Left lung (tissue), 10 donors: ENCODE measurements around the gene VSX2. TPM values are rescaled to one million over a fixed set of nuclear protein-coding genes. Genes with fewer than 3 reads are reported as not detected.

Experiments
- ATAC-seq: fragments of 200-7000 bp; cut with Tn5 transposase; one replicate; pipeline ENCODE4 v1.9.1; 2020; ENCODE audit warnings: moderate library complexity
- DNase-seq, 4 donors: peaks; one replicate each; pipeline ENCODE4 v3.0.0-alpha.2; 2013 to 2020
- H3K27ac ChIP-seq, 2 donors: fragments of 200-600 bp; sonication (generic) in 1 of 2; one replicate each; pipeline versions ENCODE4 v1.5.0 to v1.8.0; 2020 to 2021
- H3K27me3 ChIP-seq, 2 donors: fragments of 200-600 bp; sonication (generic) in 1 of 2; one replicate each; pipeline versions ENCODE4 v1.5.0 to v1.8.0; 2020 to 2021
- H3K36me3 ChIP-seq, 2 donors: fragments of 200-600 bp; sonication (generic) in 1 of 2; one replicate each; pipeline versions ENCODE4 v1.5.0 to v1.8.0; 2020 to 2021
- H3K4me1 ChIP-seq, 2 donors: fragments of 200-600 bp; one replicate each; pipeline ENCODE4 v1.8.0; 2021
- H3K4me3 ChIP-seq, 2 donors: fragments of 200-600 bp; sonication (generic) in 1 of 2; one replicate each; pipeline versions ENCODE4 v1.5.0 to v1.8.0; 2020 to 2021; ENCODE audit warnings: mild to moderate bottlenecking in 1 of 2
- H3K9me3 ChIP-seq, 2 donors: fragments of 200-600 bp; sonication (generic) in 1 of 2; one replicate each; pipeline versions ENCODE4 v1.5.0 to v1.8.0; 2020 to 2021
- intact Hi-C, 2 donors: fragments of 100-400 bp; cut with DNase I; formaldehyde crosslinking; loops; one replicate each; pipeline versions ENCODE4 v1.11.2 to v1.14.2; 2022
- polyA plus RNA-seq, 6 donors: library from polyadenylated mRNA; unstranded; fragments of 120-200 nt; gene quantifications; one replicate each; pipeline ENCODE4 v1.2.1, GENCODE V29; 2013; ENCODE audit not compliant: insufficient read length in 6 of 6
- total RNA-seq, 2 donors: library from RNA; stranded (reverse); fragmentation: NEBNext Ultra II Directional; extraction: Animal tissue kit (Norgen Biotek cat#: 25700); gene quantifications; one replicate each; pipeline ENCODE4 v1.2.1, GENCODE V29; 2021
- TF ChIP-seq, protein P1 (sequence below), 2 donors: fragments of 200-600 bp; sonication (generic) in 1 of 2; IDR thresholded peaks; one replicate each; pipeline versions ENCODE4 v1.5.0 to v1.8.0; 2021; ENCODE audit warnings: antibody characterized with exemption in 2 of 2
- donor health status: DM: no; HTN: yes; CAD: no.
- donor health status: DM: no; HTN: no; CAD: no.

VSX2 gene
- total and polyA plus RNA-seq, 8 donors = not detected

GRCh38 chr14:74221741-74222140, 17.5 kb upstream of the VSX2 start:
- Histone ChIP-seq H3K27me3 (peaks cover 4 to 54% of the 10 kb centered on the region in 2 donors), H3K4me3 (no peak overlapping the region), H3K36me3 (no peaks in the 10 kb centered on the region), H3K4me1 (peaks cover 0 to 7% of the 10 kb centered on the region in 2 donors), H3K9me3 (no peaks in the 10 kb centered on the region), H3K27ac (no peak overlapping the region)
- TF ChIP-seq, protein P1, sequence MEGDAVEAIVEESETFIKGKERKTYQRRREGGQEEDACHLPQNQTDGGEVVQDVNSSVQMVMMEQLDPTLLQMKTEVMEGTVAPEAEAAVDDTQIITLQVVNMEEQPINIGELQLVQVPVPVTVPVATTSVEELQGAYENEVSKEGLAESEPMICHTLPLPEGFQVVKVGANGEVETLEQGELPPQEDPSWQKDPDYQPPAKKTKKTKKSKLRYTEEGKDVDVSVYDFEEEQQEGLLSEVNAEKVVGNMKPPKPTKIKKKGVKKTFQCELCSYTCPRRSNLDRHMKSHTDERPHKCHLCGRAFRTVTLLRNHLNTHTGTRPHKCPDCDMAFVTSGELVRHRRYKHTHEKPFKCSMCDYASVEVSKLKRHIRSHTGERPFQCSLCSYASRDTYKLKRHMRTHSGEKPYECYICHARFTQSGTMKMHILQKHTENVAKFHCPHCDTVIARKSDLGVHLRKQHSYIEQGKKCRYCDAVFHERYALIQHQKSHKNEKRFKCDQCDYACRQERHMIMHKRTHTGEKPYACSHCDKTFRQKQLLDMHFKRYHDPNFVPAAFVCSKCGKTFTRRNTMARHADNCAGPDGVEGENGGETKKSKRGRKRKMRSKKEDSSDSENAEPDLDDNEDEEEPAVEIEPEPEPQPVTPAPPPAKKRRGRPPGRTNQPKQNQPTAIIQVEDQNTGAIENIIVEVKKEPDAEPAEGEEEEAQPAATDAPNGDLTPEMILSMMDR (IDR thresholded peaks at IDR 0.05) = no peak
- intact Hi-C loops = no loop called here
- ATAC-seq = no peak
- DNase-seq = no peak

DNA sequence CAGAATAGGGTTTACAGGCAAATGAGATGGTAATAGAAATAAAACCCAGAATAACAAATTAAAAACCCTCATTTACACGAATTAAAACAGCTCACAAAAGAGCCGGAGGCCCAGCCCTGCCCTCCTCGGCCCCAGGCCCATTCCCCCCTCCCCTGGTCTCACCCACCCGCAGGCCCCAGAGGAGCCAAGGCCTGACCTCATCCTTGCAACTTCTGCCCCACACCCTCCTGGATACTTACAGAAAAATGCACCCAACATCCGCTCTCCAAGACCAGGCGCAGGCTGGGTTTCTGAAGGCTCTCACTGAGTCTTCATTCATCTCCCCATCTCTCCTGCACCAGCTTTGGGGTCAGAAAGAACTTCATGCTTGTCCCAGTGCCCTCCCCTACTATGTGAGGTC, 16.2 kb upstream of the VSX2 start:
- intact Hi-C loops = no loop called here
- no peak overlapping the region for H3K27ac ChIP-seq
- H3K27me3 ChIP-seq = peaks cover 2 to 43% of the 10 kb centered on the region in 2 donors
- H3K4me1 ChIP-seq = peaks cover 0 to under 1% of the 10 kb centered on the region in 2 donors
- H3K4me3 ChIP-seq = no peak overlapping the region
- DNase-seq = no peak
- TF ChIP-seq, protein P1 (IDR thresholded peaks at IDR 0.05) = no peak
- no peaks in the 10 kb centered on the region for H3K36me3 ChIP-seq
- no peaks in the 10 kb centered on the region for H3K9me3 ChIP-seq
- ATAC-seq = no peak

GRCh38 chr14:74231784-74232183, 7.5 kb upstream of the VSX2 start:
- H3K27ac ChIP-seq = no peak overlapping the region
- no peaks in the 10 kb centered on the region for H3K4me1 ChIP-seq
- no peak overlapping the region for H3K4me3 ChIP-seq
- H3K27me3 ChIP-seq = peaks cover 0 to 37% of the 10 kb centered on the region in 2 donors
- intact Hi-C loops = no loop called here
- H3K36me3 ChIP-seq = no peaks in the 10 kb centered on the region
- DNase-seq (no peak), ATAC-seq (no peak)
- H3K9me3 ChIP-seq = peaks cover 0 to 12% of the 10 kb centered on the region in 2 donors
- TF ChIP-seq, protein P1 (IDR thresholded peaks at IDR 0.05) = no peak

- H3K36me3 ChIP-seq = no peaks in the 10 kb centered on the region
- H3K9me3 ChIP-seq = peaks cover 0 to 12% of the 10 kb centered on the region in 2 donors
- TF ChIP-seq, protein P1 (IDR thresholded peaks at IDR 0.05) = no peak
- H3K27ac ChIP-seq = no peak overlapping the region
- ATAC-seq = no peak
- DNase-seq = no peak
- intact Hi-C loops = no loop called here
- H3K27me3 ChIP-seq = peaks cover 25 to 60% of the 10 kb centered on the region in 2 donors
- H3K4me1 ChIP-seq = peaks cover 2 to 7% of the 10 kb centered on the region in 2 donors
- H3K4me3 ChIP-seq = no peak overlapping the region
Observed at GRCh38 chr14:74235017-74235416, 4.2 kb upstream of the VSX2 start.

DNA sequence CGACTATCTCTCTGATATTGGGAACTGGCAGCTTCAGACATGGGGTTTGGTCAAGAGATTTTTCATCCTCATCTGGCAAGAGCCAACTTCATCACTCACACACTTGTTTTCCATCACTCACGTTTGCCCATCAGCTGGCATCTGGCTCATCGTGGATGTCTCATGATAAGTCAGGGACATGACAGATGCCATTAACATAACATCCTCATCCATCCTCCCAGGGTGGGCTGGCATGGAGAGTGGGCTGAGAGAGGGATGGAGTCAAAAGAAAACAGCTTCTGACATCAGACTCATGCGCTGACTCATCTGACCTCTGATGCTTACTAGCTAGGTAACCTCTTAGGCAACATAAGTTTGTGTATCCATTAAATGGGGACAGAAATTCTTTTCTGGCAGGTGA, 1.8 kb upstream of the VSX2 start:
- H3K9me3 ChIP-seq = peaks cover 0 to under 1% of the 10 kb centered on the region in 2 donors
- peaks cover 15 to 22% of the 10 kb centered on the region in 2 donors for H3K4me1 ChIP-seq
- TF ChIP-seq, protein P1 (IDR thresholded peaks at IDR 0.05) = no peak
- ATAC-seq = no peak
- H3K36me3 ChIP-seq = no peaks in the 10 kb centered on the region
- DNase-seq = no peak
- H3K27ac ChIP-seq = no peak overlapping the region
- no peak overlapping the region for H3K4me3 ChIP-seq
- intact Hi-C loops = no loop called here
- H3K27me3 ChIP-seq = peaks cover 50 to 74% of the 10 kb centered on the region in 2 donors
